OCI-LY7 (cell line): Measurements from ENCODE around the gene RAD51B.

Source experiments
- CTCF ChIP-seq: fragments of 200-600 bp; sonication (generic); conservative IDR thresholded peaks from 2 replicates; pipeline ENCODE4 v1.5.1; 2014; ENCODE audit warnings: mild to moderate bottlenecking, antibody characterized with exemption, low read length, moderate library complexity, mixed read lengths
- EZH2phosphoT487 ChIP-seq: fragments of 200-600 bp; sonication (generic); IDR thresholded peaks from 2 replicates; pipeline ENCODE4 v1.6.1; 2018; ENCODE audit warnings: low read depth, borderline replicate concordance, mild to moderate bottlenecking, mixed run types, antibody characterized with exemption, low read length, moderate library complexity, mixed read lengths

DNA sequence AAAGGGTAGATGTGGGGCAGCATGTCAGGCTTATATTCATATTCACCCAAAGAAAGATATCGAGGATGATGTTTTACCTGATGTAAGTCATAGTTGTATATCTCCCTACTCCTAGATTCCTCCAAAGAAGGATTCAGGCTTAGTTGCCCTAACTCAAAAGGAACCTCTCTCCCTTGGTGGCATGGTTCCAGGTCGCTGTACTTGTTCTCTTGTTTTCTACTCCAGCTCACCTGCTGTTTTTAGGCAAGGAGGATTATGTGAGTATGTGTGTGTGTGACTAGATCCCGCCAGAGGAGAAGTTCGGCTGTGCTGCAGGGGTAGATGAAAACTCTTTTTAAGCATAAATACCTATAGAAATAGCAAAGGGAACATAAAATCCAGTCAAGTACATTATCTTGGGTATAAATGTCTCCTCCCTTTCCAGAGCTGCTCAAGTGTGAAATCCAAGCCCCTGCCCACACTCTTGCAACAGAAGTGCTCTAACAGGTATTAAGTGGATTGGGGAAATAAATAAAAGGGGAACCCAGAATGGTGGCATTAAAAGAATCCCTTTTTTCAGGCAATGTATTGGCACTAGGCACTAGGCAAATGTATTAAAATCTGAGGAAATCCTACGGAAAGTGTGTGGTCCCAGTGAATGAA lies 597.6 kb downstream of the RAD51B start:
- TF ChIP-seq CTCF (no peak), EZH2phosphoT487 (no peak)
